GM19372 (cell line): ENCODE measurements around the gene HOXA10.

Source experiments
- ATAC-seq: cut with Tn5 transposase; IDR thresholded peaks from one replicate; pipeline ENCODE4 v1.9.1; 2021; ENCODE audit warnings: mild to moderate bottlenecking, low read depth, moderate library complexity; ENCODE audit not compliant: unreplicated experiment

The HOXA10 gene

GRCh38 chr7:27191833-27192545 is 17.9 kb upstream of the HOXA10 start:
- ATAC-seq = no peak

- ATAC-seq = no peak
Measured at GRCh38 chr7:27191161-27191731, 17.1 kb upstream of the HOXA10 start.

- no peak for ATAC-seq
Measured at GRCh38 chr7:27189997-27190748, 16.1 kb upstream of the HOXA10 start.

GRCh38 chr7:27189295-27189996 is 15.3 kb upstream of the HOXA10 start:
- no peak for ATAC-seq

- ATAC-seq = no peak
Measured at GRCh38 chr7:27188386-27189294, 14.5 kb upstream of the HOXA10 start.

GRCh38 chr7:27187475-27188385 is 13.6 kb upstream of the HOXA10 start:
- no peak for ATAC-seq

- ATAC-seq = no peak
Measured at GRCh38 chr7:27186668-27187474, 12.8 kb upstream of the HOXA10 start.

GRCh38 chr7:27185854-27186667 is 11.9 kb upstream of the HOXA10 start:
- no peak for ATAC-seq

GRCh38 chr7:27185013-27185853 is 11.1 kb upstream of the HOXA10 start, which contains the start of gene HOXA11:
TSS of gene HOXA11 (minus strand) at chr7:27185232. CDS start at chr7:27185144, 88 bp downstream.
- no peak for ATAC-seq

GRCh38 chr7:27184337-27185012 is 10.4 kb upstream of the HOXA10 start:
- no peak for ATAC-seq

GRCh38 chr7:27183682-27184336 is 9.7 kb upstream of the HOXA10 start:
- no peak for ATAC-seq

GRCh38 chr7:27182861-27183681 is 9.0 kb upstream of the HOXA10 start:
- ATAC-seq = no peak

GRCh38 chr7:27182285-27182841 is 8.2 kb upstream of the HOXA10 start:
- no peak for ATAC-seq

GRCh38 chr7:27181795-27182275 is 7.7 kb upstream of the HOXA10 start:
- no peak for ATAC-seq
